Choroid plexus epithelial cell (primary cell): ENCODE data around the gene RHBG.

Source experiments
- DNase-seq: peaks from one replicate; pipeline ENCODE4 v3.0.0-alpha.2; 2010; ENCODE audit warnings: low read depth
- H3K4me3 ChIP-seq: 2 replicates; pipeline ENCODE4 v1.5.1; 2011; ENCODE audit warnings: low read depth, mild to moderate bottlenecking, control low read depth, low read length, moderate library complexity
- TF ChIP-seq, protein P1 (sequence below): conservative IDR thresholded peaks from 2 replicates; pipeline ENCODE4 v1.5.1; 2011; ENCODE audit warnings: low read depth, mild to moderate bottlenecking, control low read depth, inconsistent platforms, low read length, moderate library complexity

The RHBG gene

GRCh38 chr1:156391701-156392100 is 22.7 kb downstream of the RHBG start:
- H3K4me3 ChIP-seq, result no peak overlapping the region
- no peak for DNase-seq
- TF ChIP-seq, protein P1, sequence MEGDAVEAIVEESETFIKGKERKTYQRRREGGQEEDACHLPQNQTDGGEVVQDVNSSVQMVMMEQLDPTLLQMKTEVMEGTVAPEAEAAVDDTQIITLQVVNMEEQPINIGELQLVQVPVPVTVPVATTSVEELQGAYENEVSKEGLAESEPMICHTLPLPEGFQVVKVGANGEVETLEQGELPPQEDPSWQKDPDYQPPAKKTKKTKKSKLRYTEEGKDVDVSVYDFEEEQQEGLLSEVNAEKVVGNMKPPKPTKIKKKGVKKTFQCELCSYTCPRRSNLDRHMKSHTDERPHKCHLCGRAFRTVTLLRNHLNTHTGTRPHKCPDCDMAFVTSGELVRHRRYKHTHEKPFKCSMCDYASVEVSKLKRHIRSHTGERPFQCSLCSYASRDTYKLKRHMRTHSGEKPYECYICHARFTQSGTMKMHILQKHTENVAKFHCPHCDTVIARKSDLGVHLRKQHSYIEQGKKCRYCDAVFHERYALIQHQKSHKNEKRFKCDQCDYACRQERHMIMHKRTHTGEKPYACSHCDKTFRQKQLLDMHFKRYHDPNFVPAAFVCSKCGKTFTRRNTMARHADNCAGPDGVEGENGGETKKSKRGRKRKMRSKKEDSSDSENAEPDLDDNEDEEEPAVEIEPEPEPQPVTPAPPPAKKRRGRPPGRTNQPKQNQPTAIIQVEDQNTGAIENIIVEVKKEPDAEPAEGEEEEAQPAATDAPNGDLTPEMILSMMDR, result no peak

- no peak for DNase-seq
- TF ChIP-seq, protein P1, result no peak
- H3K4me3 ChIP-seq, result no peak overlapping the region
These were observed 23.4 kb downstream of the RHBG start for GRCh38 chr1:156392452-156392853.

- no peak for DNase-seq
These were observed 24.1 kb downstream of the RHBG start for GRCh38 chr1:156393095-156393494.

GRCh38 chr1:156394082-156394481 is 25.1 kb downstream of the RHBG start:
- DNase-seq, result no peak
- H3K4me3 ChIP-seq, result no peak overlapping the region
- TF ChIP-seq, protein P1, result no peak

More at GRCh38 chr1:156393095-156393494, 24.1 kb downstream of the RHBG start:
- H3K4me3 ChIP-seq, result no peak overlapping the region
- TF ChIP-seq, protein P1, result no peak

GRCh38 chr1:156394835-156395461 is 25.9 kb downstream of the RHBG start:
- no peak overlapping the region for H3K4me3 ChIP-seq
- TF ChIP-seq, protein P1, result no peak
- DNase-seq, result no peak

GRCh38 chr1:156399355-156400125 is 30.5 kb downstream of the RHBG start:
- TF ChIP-seq, protein P1, result no peak
- no peak overlapping the region for H3K4me3 ChIP-seq
- DNase-seq, result no peak
